ENCODE results near the gene SLC1A2. TPM values are rescaled to one million over a fixed set of nuclear protein-coding genes. Genes with fewer than 3 reads are reported as not detected.

Gene SLC1A2
- total RNA-seq, 2 experiments from 2014 or later: not detected

- H3K4me3 ChIP-seq (ENCODE audit: low read depth, low read length, poor library complexity, severe bottlenecking): no peak overlapping the region
- no peaks in the 10 kb centered on the region for H3K4me1 ChIP-seq (ENCODE audit: insufficient read depth, low read length, poor library complexity, severe bottlenecking)
- no peaks in the 10 kb centered on the region for H3K79me2 ChIP-seq (ENCODE audit: insufficient read depth, low read depth, low read length)
- H3K9me2 ChIP-seq (ENCODE audit: insufficient read depth, low read length): no peaks in the 10 kb centered on the region
- no peaks in the 10 kb centered on the region for H4K20me1 ChIP-seq (ENCODE audit: insufficient read depth, low read length)
- no peak overlapping the region for H2AFZ ChIP-seq (ENCODE audit: low read length)
- no peaks in the 10 kb centered on the region for H3K9me3 ChIP-seq (ENCODE audit: low read length)
- BruUV-seq (replicated peaks): no TSS peak
- ChIA-PET POLR2A (no interaction called here), CTCF (ENCODE audit: unreplicated experiment) (no interaction called here)
- no peak for DNase-seq (ENCODE audit: low spot score)
- intact Hi-C loops (cut with micrococcal nuclease; ENCODE audit: unreplicated experiment): no loop called here
- H3K36me3 ChIP-seq (ENCODE audit: insufficient read depth, low read length): no peaks in the 10 kb centered on the region
- H3K27ac ChIP-seq (ENCODE audit: low read depth, low read length, poor library complexity, severe bottlenecking): no peak overlapping the region
- TF ChIP-seq EZH2phosphoT487 (IDR thresholded peaks at IDR 0.05; ENCODE audit: borderline replicate concordance, low read depth, low read length): no peak
- TF ChIP-seq CTCF (conservative IDR thresholded peaks at IDR 0.05; ENCODE audit: low read length): no peak
- H3K4me2 ChIP-seq (ENCODE audit: low read length): no peak overlapping the region
Measured at GRCh38 chr11:35256296-35256695, 163.1 kb downstream of the SLC1A2 start.

- no TSS peak for BruUV-seq (replicated peaks)
- H3K36me3 ChIP-seq (ENCODE audit: insufficient read depth, low read length): no peaks in the 10 kb centered on the region
- no peak for DNase-seq (ENCODE audit: low spot score)
- intact Hi-C loops (cut with micrococcal nuclease; ENCODE audit: unreplicated experiment): no loop called here
- no peak overlapping the region for H3K27ac ChIP-seq (ENCODE audit: low read depth, low read length, poor library complexity, severe bottlenecking)
- H3K4me1 ChIP-seq (ENCODE audit: insufficient read depth, low read length, poor library complexity, severe bottlenecking): no peaks in the 10 kb centered on the region
- H3K4me3 ChIP-seq (ENCODE audit: low read depth, low read length, poor library complexity, severe bottlenecking): no peak overlapping the region
- no peak overlapping the region for H2AFZ ChIP-seq (ENCODE audit: low read length)
- TF ChIP-seq EZH2phosphoT487 (IDR thresholded peaks at IDR 0.05; ENCODE audit: borderline replicate concordance, low read depth, low read length): no peak
- no peak for TF ChIP-seq CTCF (conservative IDR thresholded peaks at IDR 0.05; ENCODE audit: low read length)
- H3K79me2 ChIP-seq (ENCODE audit: insufficient read depth, low read depth, low read length): no peaks in the 10 kb centered on the region
- H4K20me1 ChIP-seq (ENCODE audit: insufficient read depth, low read length): no peaks in the 10 kb centered on the region
- H3K4me2 ChIP-seq (ENCODE audit: low read length): no peak overlapping the region
- H3K9me2 ChIP-seq (ENCODE audit: insufficient read depth, low read length): no peaks in the 10 kb centered on the region
- H3K9me3 ChIP-seq (ENCODE audit: low read length): no peaks in the 10 kb centered on the region
- ChIA-PET CTCF (ENCODE audit: unreplicated experiment) (no interaction called here), POLR2A (interaction anchor here (0.7 kb wide), 1 partner anchor 83 kb away, joined by 3 read pairs; no protein-coding TSS in a partner anchor)
Measured at GRCh38 chr11:35255514-35255913, 163.8 kb downstream of the SLC1A2 start.

GRCh38 chr11:35253237-35253636 lies 166.1 kb downstream of the SLC1A2 start:
- H3K27ac ChIP-seq (ENCODE audit: low read depth, low read length, poor library complexity, severe bottlenecking): no peak overlapping the region
- no TSS peak for BruUV-seq (replicated peaks)
- no peaks in the 10 kb centered on the region for H3K9me2 ChIP-seq (ENCODE audit: insufficient read depth, low read length)
- H3K36me3 ChIP-seq (ENCODE audit: insufficient read depth, low read length): no peaks in the 10 kb centered on the region
- H3K4me2 ChIP-seq (ENCODE audit: low read length): no peak overlapping the region
- H3K9me3 ChIP-seq (ENCODE audit: low read length): no peaks in the 10 kb centered on the region
- TF ChIP-seq CTCF (conservative IDR thresholded peaks at IDR 0.05; ENCODE audit: low read length): no peak
- no peak for TF ChIP-seq EZH2phosphoT487 (IDR thresholded peaks at IDR 0.05; ENCODE audit: borderline replicate concordance, low read depth, low read length)
- ChIA-PET POLR2A (no interaction called here), CTCF (ENCODE audit: unreplicated experiment) (no interaction called here)
- H4K20me1 ChIP-seq (ENCODE audit: insufficient read depth, low read length): no peaks in the 10 kb centered on the region
- no peaks in the 10 kb centered on the region for H3K79me2 ChIP-seq (ENCODE audit: insufficient read depth, low read depth, low read length)
- no peak overlapping the region for H3K4me3 ChIP-seq (ENCODE audit: low read depth, low read length, poor library complexity, severe bottlenecking)
- no peak for DNase-seq (ENCODE audit: low spot score)
- H2AFZ ChIP-seq (ENCODE audit: low read length): no peak overlapping the region
- H3K4me1 ChIP-seq (ENCODE audit: insufficient read depth, low read length, poor library complexity, severe bottlenecking): no peaks in the 10 kb centered on the region
- intact Hi-C loops (cut with micrococcal nuclease; ENCODE audit: unreplicated experiment): no loop called here
